ENCODE results near the gene ALDH3B2. TPM values are rescaled to one million over a fixed set of nuclear protein-coding genes. Genes with fewer than 3 reads are reported as not detected.

Gene ALDH3B2
- total RNA-seq, 1 donor from 2014 or later, result not detected

GRCh38 chr11:67630943-67631331 is 43.5 kb downstream of the ALDH3B2 start:
- DNase-seq (ENCODE audit: low spot score), result peak; percentile 84
- peak overlapping the region; percentile 87 for H3K27ac Mint-ChIP-seq (ENCODE audit: unreplicated experiment)
- peak; percentile 70 for TF ChIP-seq CTCF (IDR thresholded peaks at IDR 0.05)
- peaks cover 5% of the 10 kb centered on the region for H3K4me1 Mint-ChIP-seq (ENCODE audit: low read depth)
- no peaks in the 10 kb centered on the region for H3K36me3 Mint-ChIP-seq (ENCODE audit: low read depth)
- H3K27me3 Mint-ChIP-seq (ENCODE audit: low read depth), result no peaks in the 10 kb centered on the region
- H3K9me3 Mint-ChIP-seq (ENCODE audit: low read depth), result no peaks in the 10 kb centered on the region
- peak overlapping the region; percentile 78 for H3K4me3 Mint-ChIP-seq (ENCODE audit: unreplicated experiment)

GRCh38 chr11:67630228-67630942 is 44.0 kb downstream of the ALDH3B2 start:
- Mint-ChIP-seq H3K27me3 (ENCODE audit: low read depth) (no peaks in the 10 kb centered on the region), H3K27ac (ENCODE audit: unreplicated experiment) (peak overlapping the region; percentile 89), H3K4me3 (ENCODE audit: unreplicated experiment) (peak overlapping the region; percentile 78), H3K9me3 (ENCODE audit: low read depth) (no peaks in the 10 kb centered on the region), H3K4me1 (ENCODE audit: low read depth) (peaks cover 5% of the 10 kb centered on the region), H3K36me3 (ENCODE audit: low read depth) (no peaks in the 10 kb centered on the region)
- TF ChIP-seq CTCF (IDR thresholded peaks at IDR 0.05), result peak; percentile 88
- peak; percentile 98 for DNase-seq (ENCODE audit: low spot score)

- peak; percentile 94 for DNase-seq (ENCODE audit: low spot score)
- H3K27ac Mint-ChIP-seq (ENCODE audit: unreplicated experiment), result peak within 1 kb of the TSS; percentile 89
- peak; percentile 96 for TF ChIP-seq CTCF (IDR thresholded peaks at IDR 0.05)
- no peaks in the 10 kb centered on the region for H3K36me3 Mint-ChIP-seq (ENCODE audit: low read depth)
- peak within 1 kb of the TSS; percentile 78 for H3K4me3 Mint-ChIP-seq (ENCODE audit: unreplicated experiment)
- H3K27me3 Mint-ChIP-seq (ENCODE audit: low read depth), result no peaks in the 10 kb centered on the region
- no peaks in the 10 kb centered on the region for H3K9me3 Mint-ChIP-seq (ENCODE audit: low read depth)
- peaks cover 5% of the 10 kb centered on the region for H3K4me1 Mint-ChIP-seq (ENCODE audit: low read depth)
Observed at GRCh38 chr11:67629386-67630227, 44.8 kb downstream of the ALDH3B2 start, which contains the start of gene NUDT8. Gene NUDT8, minus strand, starts transcription at chr11:67629937. Its CDS starts 26 bp downstream, at chr11:67629911.

- H3K27me3 Mint-ChIP-seq (ENCODE audit: low read depth), result no peaks in the 10 kb centered on the region
- H3K9me3 Mint-ChIP-seq (ENCODE audit: low read depth), result no peaks in the 10 kb centered on the region
- H3K4me3 Mint-ChIP-seq (ENCODE audit: unreplicated experiment), result peak overlapping the region; percentile 72
- no peaks in the 10 kb centered on the region for H3K36me3 Mint-ChIP-seq (ENCODE audit: low read depth)
- TF ChIP-seq CTCF (IDR thresholded peaks at IDR 0.05), result no peak
- DNase-seq (ENCODE audit: low spot score), result peak; percentile 74
- peaks cover 5% of the 10 kb centered on the region for H3K4me1 Mint-ChIP-seq (ENCODE audit: low read depth)
- H3K27ac Mint-ChIP-seq (ENCODE audit: unreplicated experiment), result no peak overlapping the region
Observed at GRCh38 chr11:67628710-67629385, 45.6 kb downstream of the ALDH3B2 start.

Data from chondrocyte (in vitro differentiated cells).